ENCODE results near the gene PRKN.

PRKN gene

GRCh38 chr6:161393292-161393691 is 1334.3 kb downstream of the PRKN start:
- no peak for DNase-seq (ENCODE audit: low read depth in 3 of 3)

DNA sequence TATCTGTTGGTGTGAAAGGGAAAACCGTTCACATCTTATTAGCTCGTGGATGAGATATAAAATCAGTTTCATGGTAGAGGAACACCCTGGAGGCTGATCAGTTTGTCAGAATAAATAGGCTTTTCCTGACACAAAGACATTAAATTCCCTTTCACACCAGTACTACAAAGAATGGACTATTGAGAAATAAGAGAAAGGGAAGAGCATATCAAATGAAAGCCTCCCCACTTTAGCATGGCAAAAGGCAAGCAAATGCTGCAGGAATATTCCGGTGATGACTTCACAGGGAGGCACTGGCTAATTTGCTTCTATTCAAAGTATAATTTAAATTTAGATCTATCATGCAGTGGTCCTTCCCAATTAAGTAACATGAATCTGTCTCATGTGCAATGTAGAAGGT is 1337.8 kb downstream of the PRKN start:
- DNase-seq (ENCODE audit: low read depth in 3 of 3) = no peak

DNA sequence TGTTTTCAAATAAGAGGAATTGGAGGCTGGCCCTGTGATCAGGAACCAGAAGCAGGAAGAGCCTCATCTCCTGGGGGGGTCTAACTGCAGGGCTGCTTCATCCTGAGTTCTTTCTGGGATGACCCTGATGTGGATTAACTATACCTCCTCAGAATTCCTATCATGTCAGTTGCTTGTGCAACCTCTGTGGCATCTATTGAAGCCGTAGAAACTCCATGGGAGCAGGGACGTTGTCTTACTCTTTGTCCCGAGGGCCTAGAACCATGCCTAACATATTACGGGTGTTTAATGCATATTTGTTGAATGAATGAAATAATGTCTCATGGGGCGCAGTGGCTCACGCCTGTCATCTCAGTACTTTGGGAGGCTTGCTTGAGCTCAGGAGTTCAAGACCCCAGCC is 1343.6 kb downstream of the PRKN start:
- DNase-seq (ENCODE audit: low read depth in 3 of 3) = no peak

GRCh38 chr6:161379834-161380582 is 1347.6 kb downstream of the PRKN start:
- no peak for DNase-seq (ENCODE audit: low read depth in 3 of 3)

GRCh38 chr6:161378115-161378514 is 1349.5 kb downstream of the PRKN start:
- no peak for DNase-seq (ENCODE audit: low read depth in 3 of 3)

DNA sequence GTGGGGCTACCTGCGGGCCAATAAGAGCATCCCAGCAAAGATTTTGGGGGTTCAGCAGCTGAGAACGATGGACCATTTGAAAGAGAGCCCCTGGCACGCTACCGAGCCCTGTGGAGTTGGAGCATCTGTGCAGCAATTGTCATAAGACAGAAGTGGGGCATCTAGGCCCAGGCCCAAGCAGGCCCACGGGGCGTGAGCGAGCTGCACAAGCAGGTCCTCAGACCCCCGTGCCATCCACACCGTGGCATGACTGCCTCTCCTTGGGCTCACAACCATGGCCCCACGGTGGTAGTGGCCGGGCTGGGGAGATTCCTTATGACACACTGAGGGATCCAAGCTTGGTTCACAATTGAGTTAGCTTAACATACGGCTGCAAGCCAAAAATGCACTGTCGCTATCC is 1350.5 kb downstream of the PRKN start:
- no peak for DNase-seq (ENCODE audit: low read depth in 3 of 3)

DNA sequence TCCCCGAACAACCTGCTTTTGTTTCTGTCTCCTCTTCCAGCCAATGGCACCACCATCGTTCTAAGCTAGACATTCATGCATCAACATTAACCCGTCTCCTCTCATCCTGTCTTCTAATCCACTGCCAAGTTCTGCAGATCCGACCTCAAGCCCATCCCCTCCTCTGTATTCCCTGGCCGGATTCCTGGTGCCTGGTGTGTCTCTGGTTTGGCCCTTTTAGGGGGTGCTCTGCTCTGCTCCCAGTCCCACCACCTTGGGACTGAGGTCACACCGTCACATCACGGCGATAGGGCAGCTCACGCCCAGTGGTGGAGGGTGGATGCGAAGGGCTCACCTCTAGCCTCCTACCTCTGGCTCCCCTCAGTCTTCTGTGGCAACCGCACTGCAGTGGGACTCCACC is 1351.2 kb downstream of the PRKN start:
- DNase-seq (ENCODE audit: low read depth in 3 of 3) = no peak

DNA sequence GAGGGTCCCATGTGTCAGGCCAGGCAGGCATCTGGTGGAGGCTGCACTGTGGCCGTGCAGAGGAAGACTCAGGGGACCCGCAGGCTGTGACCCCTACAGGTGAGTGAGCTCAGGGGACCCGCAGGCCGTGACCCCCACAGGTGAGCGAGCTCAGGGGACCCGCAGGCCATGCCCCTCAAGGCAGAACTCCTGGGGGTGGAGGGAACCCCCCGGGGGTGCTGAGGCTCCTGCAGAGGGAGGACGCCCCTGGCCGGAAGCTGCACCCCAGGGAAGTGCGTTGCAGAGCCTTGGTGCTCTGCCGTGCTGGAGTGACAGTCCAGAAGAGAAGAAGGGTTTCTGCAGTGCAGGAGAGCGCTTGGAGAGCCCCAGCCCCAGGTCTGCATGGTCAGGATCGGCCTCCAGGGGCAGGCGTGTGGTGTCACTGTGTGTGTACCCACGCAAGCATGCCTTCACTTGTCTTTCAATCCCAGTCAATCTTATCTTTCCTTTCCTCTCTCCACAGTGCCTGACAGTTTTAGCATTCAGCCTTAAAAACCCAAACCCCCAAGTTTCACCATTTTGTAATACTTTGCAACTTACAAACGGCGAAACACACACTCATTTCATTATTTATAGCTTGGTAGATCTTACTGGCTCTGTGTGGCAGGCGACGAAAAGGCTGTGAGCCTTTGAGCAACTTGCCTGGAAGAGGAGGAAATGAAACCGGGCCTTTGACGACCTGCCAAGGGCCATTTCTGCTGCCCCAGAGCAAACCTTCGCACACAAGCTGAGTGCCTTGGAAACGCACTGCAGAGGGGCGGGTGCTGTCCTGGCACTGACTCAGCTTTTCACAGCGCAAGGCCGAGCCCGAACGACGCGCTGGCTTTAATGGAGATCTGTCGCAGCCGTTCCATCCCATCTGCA is 1352.3 kb downstream of the PRKN start:
- DNase-seq (ENCODE audit: low read depth in 3 of 3) = no peak

- peak; percentile 17 to 35 (median 29) for DNase-seq (ENCODE audit: low read depth in 3 of 3)
Observed at GRCh38 chr6:161373905-161374451, 1353.6 kb downstream of the PRKN start.

GRCh38 chr6:161372422-161372793 is 1355.2 kb downstream of the PRKN start:
- DNase-seq (ENCODE audit: low read depth in 3 of 3) = no peak

DNA sequence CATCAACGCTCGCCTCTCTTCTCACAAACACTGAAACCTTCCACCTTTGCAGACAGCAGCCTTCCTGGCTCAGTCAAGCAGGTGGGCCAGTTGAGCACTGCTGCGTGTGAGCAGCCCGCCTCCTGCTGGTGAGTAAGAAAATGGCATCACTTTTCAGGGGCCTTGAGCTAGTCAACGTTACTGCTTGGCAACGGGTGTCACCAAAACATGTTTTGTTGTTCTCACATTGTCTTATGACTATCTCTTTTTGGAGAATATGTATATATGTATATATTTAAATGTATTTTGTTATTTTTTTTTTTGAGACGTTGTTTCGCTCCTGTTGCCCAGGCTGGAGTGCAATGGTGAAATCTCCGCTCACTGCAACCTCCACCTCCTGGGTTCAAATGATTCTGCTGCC is 1356.7 kb downstream of the PRKN start:
- peak; percentile 15 to 37 (median 37) for DNase-seq (ENCODE audit: low read depth in 3 of 3)

DNA sequence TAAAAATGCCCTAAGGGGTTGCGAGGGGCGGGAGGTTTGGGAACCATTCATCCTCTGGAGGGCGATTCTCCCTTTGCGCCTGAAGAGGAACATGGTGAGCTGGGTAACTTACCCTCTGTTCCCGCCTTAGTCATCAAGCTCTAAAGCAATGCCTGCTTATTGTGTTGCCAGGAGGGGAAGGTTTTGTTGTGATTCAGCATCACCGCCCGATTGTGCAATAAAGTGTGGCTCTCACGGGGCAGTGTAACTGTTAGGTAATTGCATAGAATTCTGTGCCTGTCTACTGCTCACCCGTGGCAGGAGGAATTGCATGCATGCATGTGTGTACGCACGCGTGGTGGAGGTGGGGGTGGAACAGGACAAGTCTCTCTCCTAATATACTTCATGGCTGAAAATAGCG is 1358.2 kb downstream of the PRKN start:
- DNase-seq (ENCODE audit: low read depth in 3 of 3) = no peak

DNA sequence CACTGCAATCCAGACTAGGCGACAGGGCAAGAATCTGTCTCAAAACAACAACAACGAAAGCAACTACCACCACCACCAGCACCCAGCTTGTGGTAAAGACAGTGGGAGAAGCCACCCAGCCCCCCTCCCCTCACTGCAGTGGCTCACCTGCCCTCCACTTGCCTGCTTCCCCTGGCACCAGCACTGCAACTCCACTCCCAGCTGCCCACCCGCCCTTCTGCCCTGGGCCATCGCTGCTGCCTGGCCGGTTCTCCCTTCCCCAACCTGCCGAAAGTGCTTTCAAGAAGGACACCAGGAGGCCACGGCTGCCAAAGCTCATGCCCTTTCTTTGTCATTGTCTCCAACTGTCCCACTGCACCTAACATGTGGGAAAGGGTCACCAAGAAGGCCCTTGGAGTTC is 1359.1 kb downstream of the PRKN start:
- DNase-seq (ENCODE audit: low read depth in 3 of 3) = no peak

DNA sequence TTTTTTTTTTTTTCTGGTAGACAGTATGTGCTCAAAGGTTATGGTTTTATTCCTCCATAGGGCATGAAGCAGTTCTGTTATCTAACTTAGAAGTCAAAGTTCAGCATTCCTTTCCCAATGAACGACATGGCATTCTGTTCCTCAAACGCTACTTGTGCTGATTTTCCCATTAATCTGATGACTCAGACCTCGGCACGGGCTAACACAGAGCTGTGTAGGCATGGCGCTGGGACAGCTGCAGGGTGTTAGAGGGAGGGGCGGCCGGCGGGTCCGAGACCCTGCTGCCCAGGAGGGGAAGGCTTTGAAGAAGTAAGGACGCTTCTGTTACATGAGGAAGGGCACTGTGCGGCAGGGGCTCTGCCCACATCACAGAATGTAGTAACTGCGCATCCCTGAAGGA is 1360.1 kb downstream of the PRKN start:
- DNase-seq (ENCODE audit: low read depth in 3 of 3) = no peak

GRCh38 chr6:161366301-161366923 is 1361.2 kb downstream of the PRKN start:
- no peak for DNase-seq (ENCODE audit: low read depth in 3 of 3)

- no peak for DNase-seq (ENCODE audit: low read depth in 3 of 3)
Observed at GRCh38 chr6:161365633-161366032, 1361.9 kb downstream of the PRKN start.

GRCh38 chr6:161363286-161363685 is 1364.3 kb downstream of the PRKN start:
- DNase-seq (ENCODE audit: low read depth in 3 of 3) = no peak

DNA sequence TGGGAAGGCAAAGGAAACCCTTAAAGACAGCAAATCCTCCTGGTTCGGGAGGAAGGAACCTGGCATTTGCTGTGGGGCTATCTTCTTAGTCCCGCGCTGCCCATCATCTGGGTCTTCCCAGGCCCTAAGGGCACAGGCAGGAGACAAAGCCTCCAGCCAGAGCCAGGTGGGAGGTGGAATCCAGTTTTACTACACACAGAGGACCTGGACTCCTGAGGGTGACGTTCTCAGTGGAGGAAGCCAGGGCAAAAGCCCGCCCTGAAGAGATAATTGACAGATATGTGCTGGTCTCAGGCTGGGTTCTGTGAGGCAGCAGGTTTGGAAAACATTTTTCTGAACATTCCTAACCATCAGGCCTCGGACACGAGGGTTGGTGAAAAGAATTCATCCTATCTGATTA is 1365.3 kb downstream of the PRKN start:
- DNase-seq (ENCODE audit: low read depth in 3 of 3) = no peak

DNA sequence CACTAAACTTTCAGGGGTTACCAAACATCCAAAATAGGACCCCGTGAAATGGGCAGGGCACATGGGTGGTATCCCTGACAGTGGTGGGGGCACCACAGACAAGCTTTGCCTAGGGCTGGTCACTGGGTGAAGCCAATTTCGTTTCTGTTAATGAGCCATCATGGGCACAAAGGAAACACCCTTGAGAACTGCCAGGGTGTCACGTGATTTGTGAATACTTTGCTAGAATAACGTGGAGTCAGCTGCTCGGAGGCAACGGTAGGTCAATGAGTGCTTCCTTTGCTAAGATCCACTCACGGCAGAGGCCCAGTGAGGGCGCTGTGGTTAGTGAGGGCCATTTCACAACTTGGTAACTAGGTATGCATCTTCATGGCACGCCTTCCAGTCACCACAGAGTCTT is 1366.0 kb downstream of the PRKN start:
- DNase-seq (ENCODE audit: low read depth in 3 of 3) = no peak

- DNase-seq (ENCODE audit: low read depth in 3 of 3) = no peak
Observed at GRCh38 chr6:161360520-161360919, 1367.0 kb downstream of the PRKN start.

DNA sequence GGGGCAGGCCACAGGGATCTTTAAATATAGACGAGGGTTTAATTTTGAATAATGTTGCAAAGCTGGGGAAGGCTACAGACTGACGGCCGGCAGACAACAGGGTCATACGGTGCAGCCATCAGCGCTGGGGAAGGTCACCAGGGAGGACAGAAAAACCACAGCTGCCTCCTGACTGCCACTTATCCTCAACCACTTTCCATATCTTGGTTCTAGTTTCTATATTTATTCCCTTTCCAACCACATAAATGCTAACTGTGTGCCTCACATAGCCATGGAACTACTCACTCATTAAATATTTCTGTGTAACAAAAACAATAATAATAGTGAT is 1368.0 kb downstream of the PRKN start:
- DNase-seq (ENCODE audit: low read depth in 3 of 3) = no peak

DNA sequence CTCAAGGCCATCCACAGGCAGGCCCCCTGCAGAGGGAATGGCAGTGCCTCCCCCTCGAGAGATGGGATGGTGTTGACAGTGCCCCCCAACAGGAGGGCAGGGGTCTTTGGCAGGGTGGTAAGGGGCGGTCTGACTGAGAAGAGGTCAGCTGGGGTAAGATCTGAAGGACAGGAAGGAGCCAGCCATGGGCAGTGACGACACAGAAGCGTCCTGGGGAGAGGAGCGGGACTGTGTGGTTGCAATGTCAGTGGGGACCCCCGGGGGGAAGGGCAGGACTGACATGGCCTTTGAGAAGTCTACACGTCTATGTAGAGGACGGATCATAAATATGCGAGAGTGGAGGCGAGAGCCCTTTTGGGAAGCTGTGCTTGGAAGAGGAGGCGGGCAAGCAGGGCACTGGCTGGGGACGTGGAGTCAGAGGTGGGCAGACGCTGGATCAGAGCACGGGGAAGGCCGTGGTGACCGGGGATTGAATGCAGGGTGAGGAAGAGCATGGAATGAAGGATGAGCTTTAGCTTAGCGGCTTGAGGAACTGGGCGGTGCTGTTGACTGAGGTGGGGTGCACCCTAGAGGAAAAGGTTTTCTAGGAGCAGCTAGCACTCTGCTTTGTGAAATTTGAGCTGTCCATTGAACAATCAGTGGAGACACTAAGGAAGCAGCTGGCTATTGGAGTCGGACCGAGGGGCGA is 1371.3 kb downstream of the PRKN start:
- DNase-seq (ENCODE audit: low read depth in 3 of 3) = no peak
